ENCODE data around the gene THAP4.
"Not testable (repeated sequence)": the region's sequence is repeated elsewhere in the genome, so short reads cannot be mapped to it uniquely, and the experiment has no call there.

Gene THAP4

DNA sequence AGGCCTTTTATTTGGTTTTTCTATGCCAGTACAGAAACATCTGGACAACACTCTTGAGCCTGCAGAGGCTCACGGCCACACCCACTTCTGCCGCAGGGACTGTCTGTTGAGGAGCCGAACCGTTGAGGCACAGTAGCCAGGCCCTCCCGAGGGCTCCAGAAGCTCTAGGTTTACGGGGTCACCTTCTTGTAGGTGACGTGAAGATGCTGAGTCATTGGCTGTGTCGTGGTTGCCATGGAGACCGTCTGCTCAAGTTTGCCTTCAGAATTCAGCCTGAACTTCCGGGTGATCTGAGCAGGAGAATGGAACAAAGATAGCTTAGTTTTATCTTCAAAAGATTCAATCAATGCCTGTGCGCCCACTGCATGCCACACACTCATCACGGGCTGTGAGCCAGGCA is 52.5 kb downstream of the THAP4 start:
- DNase-seq (ENCODE audit: low read depth in 2 of 2) = no peak

DNA sequence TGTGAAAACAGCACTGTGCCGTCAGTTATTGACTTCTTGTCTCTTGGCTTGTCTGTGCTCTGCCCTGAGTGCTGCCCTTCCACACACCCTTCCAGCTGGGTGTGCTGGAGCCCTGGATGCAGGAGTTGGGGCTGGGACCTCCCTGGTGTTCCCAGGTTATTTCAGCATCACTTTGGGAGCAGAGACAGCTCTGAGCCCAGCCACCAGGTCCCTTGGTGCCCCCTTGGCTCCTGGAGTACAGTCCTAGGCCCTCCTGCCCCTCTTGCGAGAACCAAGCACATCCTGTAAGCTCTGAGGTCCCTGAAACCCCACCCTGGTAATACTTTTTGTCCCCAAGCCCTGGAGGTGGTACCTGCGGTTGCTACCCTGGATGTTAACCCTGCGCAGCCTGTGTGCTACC is 54.2 kb downstream of the THAP4 start:
- no peak for DNase-seq (ENCODE audit: low read depth in 2 of 2)

GRCh38 chr2:241582328-241582727 is 54.6 kb downstream of the THAP4 start:
- DNase-seq (ENCODE audit: low read depth in 2 of 2) = no peak

DNA sequence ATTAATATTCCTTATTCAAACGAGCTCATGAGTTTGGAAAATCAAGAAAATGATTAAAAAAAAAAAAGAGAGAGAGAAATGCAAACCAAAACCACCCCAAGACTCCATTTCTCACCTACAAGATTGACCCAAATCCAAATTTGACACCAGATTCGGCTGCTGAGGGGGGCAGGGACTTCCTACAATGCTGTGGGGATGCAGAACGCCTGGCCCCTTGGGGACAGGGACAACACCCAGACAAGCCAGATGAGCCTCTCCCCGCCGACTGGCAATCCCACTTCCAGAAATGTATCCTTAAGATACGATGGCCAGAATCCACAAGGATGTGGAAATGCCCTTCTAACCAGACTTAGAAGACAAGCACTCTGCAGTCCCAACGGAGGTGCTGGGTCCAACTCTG is 57.7 kb downstream of the THAP4 start:
- DNase-seq (ENCODE audit: low read depth in 2 of 2) = no peak

GRCh38 chr2:241577413-241578122 is 59.4 kb downstream of the THAP4 start:
- DNase-seq (ENCODE audit: low read depth in 2 of 2) = no peak

GRCh38 chr2:241576293-241576654 is 60.7 kb downstream of the THAP4 start:
- DNase-seq (ENCODE audit: low read depth in 2 of 2) = no peak

DNA sequence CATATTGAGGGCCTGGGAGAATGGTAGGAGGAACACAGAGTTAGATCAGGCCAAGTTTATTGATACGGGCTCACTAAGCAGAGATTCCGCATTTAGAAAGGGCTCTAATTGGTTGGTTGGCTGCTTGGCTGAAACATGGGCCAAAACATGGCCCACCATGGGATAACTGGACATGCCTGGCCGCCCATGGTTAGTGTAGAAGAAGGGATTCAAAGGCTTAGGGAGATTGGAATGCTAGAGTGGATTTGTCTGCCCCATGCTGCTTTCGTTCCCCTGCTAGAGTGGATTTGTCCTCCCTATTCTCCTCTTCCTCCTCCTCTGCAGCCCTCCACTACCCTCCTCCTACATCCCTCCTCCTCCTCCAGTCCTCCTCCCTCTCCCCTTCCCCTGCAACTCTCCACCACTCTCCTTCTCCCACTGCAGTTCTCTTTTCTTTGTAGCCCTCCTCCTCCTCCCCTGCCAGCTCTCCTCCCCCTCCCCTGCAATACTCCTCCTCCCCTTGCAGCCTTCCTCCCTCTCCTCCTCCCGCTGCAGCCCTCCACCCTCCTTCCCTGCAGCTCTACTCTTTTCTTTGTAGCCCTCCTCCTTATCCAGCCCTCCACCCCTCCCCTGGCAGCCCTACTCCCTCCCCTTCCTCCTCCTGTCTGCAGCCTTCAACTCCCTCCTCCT is 61.2 kb downstream of the THAP4 start:
- DNase-seq (ENCODE audit: low read depth in 2 of 2) = no peak

DNA sequence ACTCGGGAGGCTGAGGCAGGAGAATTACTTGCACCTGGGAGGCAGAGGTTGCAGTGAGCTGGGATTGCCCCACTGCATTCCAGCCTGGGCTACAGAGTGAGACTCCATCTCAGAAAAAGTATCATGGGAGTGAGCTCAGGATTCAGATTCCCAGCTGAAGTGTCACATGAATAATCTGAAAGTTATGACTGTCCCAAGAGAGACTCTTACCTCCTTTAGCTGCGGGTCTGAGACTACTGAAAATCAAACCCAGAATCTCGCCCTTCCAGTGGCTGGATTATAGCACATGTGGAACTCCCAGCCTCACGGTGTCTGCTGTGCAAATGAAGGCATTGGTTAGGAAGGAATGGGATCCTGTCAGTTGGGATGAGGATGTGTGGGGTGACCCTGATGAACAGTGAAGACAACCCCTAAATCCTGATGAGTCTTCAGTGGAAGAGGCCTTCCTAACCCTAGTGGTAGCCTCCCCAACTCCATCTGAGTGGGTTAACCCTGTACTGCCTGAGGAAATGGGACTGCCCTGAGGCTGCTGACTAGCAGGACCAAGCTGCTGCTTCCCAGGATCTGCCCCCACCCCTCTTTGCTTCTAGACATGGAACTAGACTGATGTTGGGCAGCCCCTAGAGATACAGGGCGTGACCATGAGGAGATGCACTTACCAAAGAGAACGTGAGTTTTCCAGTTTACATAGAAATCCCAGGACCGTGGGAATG is 61.9 kb downstream of the THAP4 start:
- no peak for DNase-seq (ENCODE audit: low read depth in 2 of 2)

GRCh38 chr2:241573741-241574140 is 63.2 kb downstream of the THAP4 start:
- DNase-seq (ENCODE audit: low read depth in 2 of 2) = no peak

GRCh38 chr2:241572915-241573651 is 63.9 kb downstream of the THAP4 start:
- not testable (repeated sequence) for DNase-seq (ENCODE audit: low read depth in 2 of 2)

DNA sequence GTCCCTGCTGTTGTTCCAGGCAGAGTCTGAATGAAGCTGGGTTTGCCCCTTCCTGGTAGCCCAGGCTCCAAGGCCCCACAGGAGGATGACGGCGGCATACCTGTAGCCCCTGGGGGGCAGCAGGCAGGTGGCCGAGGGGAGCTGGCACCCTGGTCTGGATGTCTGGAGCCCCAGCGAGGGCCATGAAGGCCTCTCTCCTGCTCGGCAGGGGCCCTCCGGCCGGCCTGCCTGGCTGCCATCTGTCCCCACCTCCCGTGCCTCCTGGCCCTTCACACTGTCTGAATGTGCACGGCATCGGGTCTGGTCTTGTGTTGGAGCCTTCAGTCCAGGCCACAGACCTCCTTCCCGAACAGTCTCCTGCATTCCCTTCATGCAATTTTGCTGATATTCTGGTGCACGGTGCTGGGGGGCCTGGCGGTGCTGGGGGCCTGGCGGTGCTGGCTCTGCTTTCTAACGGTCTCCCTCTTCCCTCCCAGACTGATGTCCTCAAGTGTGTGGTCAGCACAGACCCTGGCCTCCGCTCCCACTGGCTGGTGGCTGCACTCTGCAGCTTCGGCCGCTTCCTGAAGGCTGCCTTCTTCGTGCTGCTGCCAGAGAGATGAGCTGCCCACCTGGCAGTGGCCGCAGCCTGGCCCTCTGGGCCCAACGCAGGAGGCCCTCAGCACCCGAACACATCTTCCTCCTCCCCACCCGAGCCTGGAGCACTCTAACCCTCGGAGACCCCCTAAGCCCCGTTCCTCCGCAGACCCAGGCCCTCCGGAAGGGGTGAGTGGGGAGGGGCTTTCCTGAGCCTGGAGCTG is 64.9 kb downstream of the THAP4 start:
- DNase-seq (ENCODE audit: low read depth in 2 of 2) = no peak

- no peak for DNase-seq (ENCODE audit: low read depth in 2 of 2)
Observed at GRCh38 chr2:241570961-241571581, 65.9 kb downstream of the THAP4 start.

DNA sequence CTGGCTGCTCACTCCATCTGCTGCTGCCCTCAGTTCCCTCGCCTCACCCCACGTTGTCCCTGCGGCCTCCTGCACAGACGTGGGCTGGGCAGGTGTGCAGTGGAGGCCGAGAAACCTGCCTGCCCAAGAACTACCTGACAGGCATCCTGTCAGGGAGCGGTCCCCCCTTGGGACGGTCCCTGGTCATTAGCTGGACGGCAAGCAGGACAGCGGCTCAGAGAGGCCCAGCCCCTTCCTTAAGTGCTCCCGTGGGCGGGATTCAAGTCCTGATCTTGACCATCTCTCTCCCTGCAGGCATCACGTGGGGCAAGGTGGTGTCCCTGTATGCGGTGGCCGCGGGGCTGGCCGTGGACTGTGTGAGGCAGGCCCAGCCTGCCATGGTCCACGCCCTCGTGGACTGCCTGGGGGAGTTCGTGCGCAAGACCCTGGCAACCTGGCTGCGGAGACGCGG is 67.1 kb downstream of the THAP4 start:
- no peak for DNase-seq (ENCODE audit: low read depth in 2 of 2)

- no peak for DNase-seq (ENCODE audit: low read depth in 2 of 2)
Observed at GRCh38 chr2:241568726-241569125, 68.2 kb downstream of the THAP4 start.

- no peak for DNase-seq (ENCODE audit: low read depth in 2 of 2)
Observed at GRCh38 chr2:241567776-241568175, 69.2 kb downstream of the THAP4 start.

GRCh38 chr2:241567266-241567665 is 69.7 kb downstream of the THAP4 start:
- DNase-seq (ENCODE audit: low read depth in 2 of 2) = not testable (repeated sequence)

DNA sequence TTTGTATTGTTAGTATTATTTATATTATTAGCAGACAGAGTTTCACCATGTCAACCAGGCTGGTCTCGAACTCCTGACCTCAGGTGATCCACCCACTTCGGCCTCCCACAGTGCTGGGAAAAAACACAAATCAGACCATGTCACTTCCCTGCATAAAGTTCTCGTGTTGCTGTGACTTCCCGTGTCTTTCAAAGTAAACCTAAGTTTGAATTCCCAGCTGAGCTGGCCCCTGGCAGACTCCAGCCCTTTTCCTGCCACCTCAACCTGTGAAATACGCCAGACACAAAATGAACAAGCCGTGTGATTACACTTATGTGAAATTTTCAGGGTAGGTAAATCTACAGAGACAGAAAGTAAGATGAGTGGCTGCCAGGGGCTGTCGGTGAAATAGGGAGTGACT is 70.5 kb downstream of the THAP4 start:
- DNase-seq (ENCODE audit: low read depth in 2 of 2) = no peak

- DNase-seq (ENCODE audit: low read depth in 2 of 2) = not testable (repeated sequence)
Observed at GRCh38 chr2:241566021-241566420, 70.9 kb downstream of the THAP4 start.

DNA sequence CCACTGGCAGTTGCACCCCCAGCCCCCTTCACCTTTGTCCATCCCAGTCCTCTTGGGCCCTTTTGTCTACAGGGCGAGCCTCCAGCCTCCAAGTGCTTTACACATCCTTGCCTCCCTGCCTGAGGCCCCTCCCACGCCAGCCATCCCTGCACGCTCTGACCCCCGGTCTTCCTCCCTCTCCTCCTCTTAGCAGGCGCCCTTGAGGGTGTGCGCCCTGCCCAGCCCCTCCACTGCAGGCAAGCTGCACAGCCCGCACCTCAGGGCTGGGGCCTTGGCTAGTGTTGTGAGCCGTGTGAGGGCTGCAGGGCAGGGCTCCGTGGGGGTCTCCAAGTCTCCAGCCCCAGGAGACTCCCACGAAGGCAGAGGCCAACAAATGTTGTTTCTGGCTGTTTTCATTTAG is 71.5 kb downstream of the THAP4 start:
- DNase-seq (ENCODE audit: low read depth in 2 of 2) = no peak

DNA sequence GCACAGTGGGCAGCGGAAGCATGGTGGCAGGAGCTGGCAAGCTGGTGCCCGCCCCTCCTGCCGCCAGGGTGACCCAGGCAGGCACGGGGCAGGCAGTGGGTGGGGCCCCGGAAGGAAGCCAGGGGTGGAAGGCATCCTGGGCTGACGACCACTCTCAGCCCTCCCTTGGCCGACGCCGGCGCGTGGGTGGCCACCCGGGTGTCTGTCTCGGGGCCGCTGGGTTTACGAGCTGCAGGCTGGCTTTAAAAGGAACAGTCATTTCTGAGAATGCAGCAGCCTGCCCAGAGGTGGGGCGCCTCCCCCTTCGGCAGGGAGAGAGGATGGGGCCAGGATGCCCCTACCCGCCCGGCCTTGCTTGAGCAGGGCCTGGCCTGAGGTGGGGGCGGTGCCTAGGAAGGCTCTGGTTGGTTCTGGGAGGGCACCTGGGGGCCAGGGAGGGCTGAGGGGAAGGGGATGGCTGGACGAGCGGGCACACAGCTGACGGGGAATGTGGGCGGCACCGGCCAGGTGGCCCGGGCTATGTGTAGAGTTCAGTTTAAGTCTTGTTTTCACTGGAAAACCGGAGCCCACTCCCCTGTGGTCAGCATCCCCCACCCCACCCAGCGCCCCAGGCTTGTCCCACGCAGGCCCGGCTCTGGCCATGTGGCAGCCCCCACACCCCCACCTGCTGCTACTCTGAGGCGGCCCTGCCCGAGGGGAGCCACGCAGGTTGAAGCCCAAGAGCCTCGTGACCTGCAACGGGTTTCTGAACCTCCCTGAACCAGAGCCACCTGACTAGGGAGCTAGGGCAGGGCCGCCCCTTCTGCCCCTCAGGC is 72.2 kb downstream of the THAP4 start:
- no peak for DNase-seq (ENCODE audit: low read depth in 2 of 2)

Data from stimulated activated CD8-positive, alpha-beta memory T cell treated with anti-CD3 and anti-CD28 coated beads, Interleukin-2, amount 100 ng/mL, for 1 hour (primary cell).